HG02798 (cell line): ENCODE measurements around the gene EIF2D.

Source experiments
- ATAC-seq: cut with Tn5 transposase; IDR thresholded peaks from one replicate; pipeline ENCODE4 v1.9.1; 2021; ENCODE audit warnings: mild to moderate bottlenecking; ENCODE audit not compliant: unreplicated experiment, poor library complexity

EIF2D gene

GRCh38 chr1:206573762-206574161, 38.5 kb downstream of the EIF2D start:
- no peak for ATAC-seq

GRCh38 chr1:206573319-206573718, 38.9 kb downstream of the EIF2D start:
- ATAC-seq, result no peak

GRCh38 chr1:206572835-206573234, 39.4 kb downstream of the EIF2D start:
- ATAC-seq, result no peak

GRCh38 chr1:206570529-206570928, 41.7 kb downstream of the EIF2D start:
- ATAC-seq, result no peak

- ATAC-seq, result no peak
Measured at GRCh38 chr1:206569556-206569955, 42.7 kb downstream of the EIF2D start.

GRCh38 chr1:206568779-206569352, 43.4 kb downstream of the EIF2D start:
- no peak for ATAC-seq

GRCh38 chr1:206568256-206568655, 44.0 kb downstream of the EIF2D start:
- ATAC-seq, result no peak

- ATAC-seq, result no peak
Measured at GRCh38 chr1:206566999-206567398, 45.3 kb downstream of the EIF2D start.

- ATAC-seq, result no peak
Measured at GRCh38 chr1:206565995-206566394, 46.3 kb downstream of the EIF2D start.

- peak; percentile 39 for ATAC-seq
Measured at GRCh38 chr1:206563367-206564207, 48.7 kb downstream of the EIF2D start.

- ATAC-seq, result no peak
Measured at GRCh38 chr1:206560007-206560716, 52.1 kb downstream of the EIF2D start.

GRCh38 chr1:206559672-206559995, 52.6 kb downstream of the EIF2D start:
- no peak for ATAC-seq

- ATAC-seq, result no peak
Measured at GRCh38 chr1:206558794-206559671, 53.2 kb downstream of the EIF2D start.

GRCh38 chr1:206557636-206558473, 54.4 kb downstream of the EIF2D start:
- ATAC-seq, result no peak

GRCh38 chr1:206556750-206557635, 55.3 kb downstream of the EIF2D start:
- ATAC-seq, result peak; percentile 54

- no peak for ATAC-seq
Measured at GRCh38 chr1:206556047-206556749, 56.1 kb downstream of the EIF2D start.

- ATAC-seq, result no peak
Measured at GRCh38 chr1:206555473-206555935, 56.8 kb downstream of the EIF2D start.
